ENCODE data around the gene SPON1.
"Not testable (repeated sequence)": the region's sequence is repeated elsewhere in the genome, so short reads cannot be mapped to it uniquely, and the experiment has no call there.

Gene SPON1

GRCh38 chr11:14136561-14136960 lies 174.0 kb downstream of the SPON1 start:
- DNase-seq: no peak

- DNase-seq: no peak
Observed at GRCh38 chr11:14137284-14137683, 174.8 kb downstream of the SPON1 start.

- DNase-seq: no peak
Observed at GRCh38 chr11:14140991-14141390, 178.5 kb downstream of the SPON1 start.

GRCh38 chr11:14141676-14142075 lies 179.2 kb downstream of the SPON1 start:
- DNase-seq: no peak

GRCh38 chr11:14144934-14145333 lies 182.4 kb downstream of the SPON1 start:
- DNase-seq: no peak

GRCh38 chr11:14148653-14149273 lies 186.2 kb downstream of the SPON1 start:
- DNase-seq: no peak

GRCh38 chr11:14149683-14150082 lies 187.2 kb downstream of the SPON1 start:
- DNase-seq: no peak

- no peak for DNase-seq
Observed at GRCh38 chr11:14150878-14151277, 188.4 kb downstream of the SPON1 start.

GRCh38 chr11:14154103-14154502 lies 191.6 kb downstream of the SPON1 start:
- not testable (repeated sequence) for DNase-seq

- no peak for DNase-seq
Observed at GRCh38 chr11:14158393-14158792, 195.9 kb downstream of the SPON1 start.

- DNase-seq: no peak
Observed at GRCh38 chr11:14163576-14163975, 201.1 kb downstream of the SPON1 start.

- not testable (repeated sequence) for DNase-seq
Observed at GRCh38 chr11:14173679-14174078, 211.2 kb downstream of the SPON1 start.

GRCh38 chr11:14179116-14179820 lies 216.7 kb downstream of the SPON1 start:
- DNase-seq: no peak

- DNase-seq: no peak
Observed at GRCh38 chr11:14181121-14181520, 218.6 kb downstream of the SPON1 start.

GRCh38 chr11:14182833-14183364 lies 220.4 kb downstream of the SPON1 start:
- no peak for DNase-seq

GRCh38 chr11:14184028-14184940 lies 221.8 kb downstream of the SPON1 start:
- DNase-seq: no peak

- no peak for DNase-seq
Observed at GRCh38 chr11:14185461-14185860, 222.9 kb downstream of the SPON1 start.

- no peak for DNase-seq
Observed at GRCh38 chr11:14186046-14186775, 223.7 kb downstream of the SPON1 start.

GRCh38 chr11:14189874-14190273 lies 227.4 kb downstream of the SPON1 start:
- no peak for DNase-seq

GRCh38 chr11:14190992-14191778 lies 228.7 kb downstream of the SPON1 start:
- DNase-seq: no peak

- DNase-seq: no peak
Observed at GRCh38 chr11:14193644-14194043, 231.1 kb downstream of the SPON1 start.
